Endothelial cell of umbilical vein (primary cell): ENCODE measurements around the gene GRID1.

Experiments
- POLR2A ChIP-seq: IDR thresholded peaks from 2 replicates; pipeline ENCODE4 v1.6.1; 2012; ENCODE audit warnings: low read depth, mild to moderate bottlenecking, control low read depth, low read length
- POLR2AphosphoS5 ChIP-seq: IDR thresholded peaks from 2 replicates; pipeline ENCODE4 v1.6.1; 2012; ENCODE audit warnings: low read depth, mild to moderate bottlenecking, control low read depth, low read length, moderate library complexity; ENCODE audit not compliant: insufficient read depth

DNA sequence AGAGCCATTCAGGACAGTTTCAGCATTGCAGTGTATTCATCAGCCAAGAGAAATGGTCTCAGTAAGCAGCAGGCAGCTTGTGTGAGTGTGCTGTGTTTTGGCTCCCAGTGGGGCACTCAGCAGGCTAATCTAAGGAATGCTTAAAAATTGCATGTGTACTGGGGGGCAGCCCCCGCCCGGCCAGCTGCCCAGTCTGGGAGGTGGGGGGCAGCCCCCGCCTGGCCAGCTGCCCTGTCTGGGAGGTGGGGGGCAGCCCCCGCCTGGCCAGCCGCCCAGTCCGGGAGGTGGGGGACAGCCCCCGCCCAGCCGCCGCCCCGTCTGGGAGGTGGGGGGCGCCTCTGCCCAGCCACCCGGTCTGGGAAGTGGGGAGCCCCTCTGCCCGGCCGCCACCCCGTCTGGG is 116.2 kb downstream of the GRID1 start:
- TF ChIP-seq POLR2A, result no peak
- TF ChIP-seq POLR2AphosphoS5, result no peak
